Testis (tissue), 3 donors: ENCODE measurements around the gene FAM234A. TPM values are rescaled to one million over a fixed set of nuclear protein-coding genes. Genes with fewer than 3 reads are reported as not detected.

Experiments used
- DNase-seq: peaks from one replicate; pipeline ENCODE4 v3.0.0-alpha.2; 2019
- H3K27ac ChIP-seq, 2 donors: fragments of 200-600 bp; sonication (generic); one replicate each; pipeline ENCODE4 v1.5.1; 2019
- H3K27me3 ChIP-seq: fragments of 200-600 bp; sonication (generic); one replicate; pipeline ENCODE4 v1.5.1; 2019
- H3K36me3 ChIP-seq: fragments of 200-600 bp; sonication (generic); one replicate; pipeline ENCODE4 v1.5.1; 2017; ENCODE audit warnings: low read depth; ENCODE audit errors: missing control alignments
- H3K4me1 ChIP-seq: fragments of 200-600 bp; sonication (generic); one replicate; pipeline ENCODE4 v1.5.1; 2019
- H3K4me3 ChIP-seq, 2 donors: fragments of 200-600 bp; sonication (generic); one replicate each; pipeline ENCODE4 v1.5.1; 2017 to 2019
- H3K9me3 ChIP-seq: fragments of 200-600 bp; sonication (generic); one replicate; pipeline ENCODE4 v1.5.1; 2017
- CTCF ChIP-seq, 3 experiments: fragments of 450-650 bp in 2 of 3; fragments of 200-600 bp in 1 of 3; sonication (generic) in 1 of 3; IDR thresholded peaks; one replicate each; pipeline ENCODE4 v1.5.1; 2016 to 2019; ENCODE audit warnings: antibody characterized with exemption in 3 of 3, mild to moderate bottlenecking in 2 of 3, moderate library complexity in 1 of 3
- POLR2A ChIP-seq: fragments of 450-650 bp; IDR thresholded peaks from one replicate; pipeline ENCODE4 v1.6.1; 2017; ENCODE audit warnings: antibody characterized with exemption, mild to moderate bottlenecking, moderate library complexity
- WGBS, 2 donors: methylation state at CpG; one replicate each; pipeline ENCODE4 v1.1.5; 2018; 5-methylcytosine and 5-hydroxymethylcytosine counted together
- intact Hi-C: fragments of 100-400 bp; cut with DNase I; formaldehyde crosslinking; loops from one replicate; pipeline ENCODE4 v1.15.1; 2023; ENCODE audit warnings: low total_unique reads
- polyA plus RNA-seq: library from polyadenylated mRNA; stranded (reverse); fragments of 350-450 nt; fragmentation: Illumina TruSeq; extraction: RNeasy Lipid Tissue Mini Kit (QIAGEN cat#74804); gene quantifications from one replicate; pipeline ENCODE4 v1.2.3, GENCODE V29; 2014; ENCODE audit warnings: low read depth, low replicate concordance; ENCODE audit not compliant: insufficient read depth
- total RNA-seq, 2 donors: library from RNA; depleted of rRNA; stranded (reverse); fragments of >200 nt; gene quantifications; one replicate each; pipeline ENCODE4 v1.2.3, GENCODE V29; 2016

FAM234A gene
- total and polyA plus RNA-seq, 3 donors from 2014 or later, result 89.7 to 168 (median 151) TPM

GRCh38 chr16:245105-245504, 10.5 kb downstream of the FAM234A start:
- no peak overlapping the region for H3K27ac ChIP-seq
- no peak for TF ChIP-seq CTCF (IDR thresholded peaks at IDR 0.05)
- no peak for TF ChIP-seq POLR2A
- intact Hi-C loops, result no loop called here
- H3K9me3 ChIP-seq, result no peaks in the 10 kb centered on the region
- no peaks in the 10 kb centered on the region for H3K4me1 ChIP-seq
- DNase-seq, result no peak
- WGBS, 2 donors, result 93 to 97% methylated on average over 9 of the region's 9 CpGs
- no peaks in the 10 kb centered on the region for H3K27me3 ChIP-seq
- H3K36me3 ChIP-seq, result no peaks in the 10 kb centered on the region
- no peak overlapping the region for H3K4me3 ChIP-seq

GRCh38 chr16:247027-247426, 12.4 kb downstream of the FAM234A start:
- H3K36me3 ChIP-seq, result no peaks in the 10 kb centered on the region
- 93 to 94% methylated on average over 12 of the region's 12 CpGs for WGBS, 2 donors
- H3K27me3 ChIP-seq, result no peaks in the 10 kb centered on the region
- H3K4me3 ChIP-seq, result no peak overlapping the region
- intact Hi-C loops, result no loop called here
- no peaks in the 10 kb centered on the region for H3K4me1 ChIP-seq
- TF ChIP-seq POLR2A (no peak), CTCF (IDR thresholded peaks at IDR 0.05) (no peak)
- DNase-seq, result no peak
- no peaks in the 10 kb centered on the region for H3K9me3 ChIP-seq
- H3K27ac ChIP-seq, result no peak overlapping the region

DNA sequence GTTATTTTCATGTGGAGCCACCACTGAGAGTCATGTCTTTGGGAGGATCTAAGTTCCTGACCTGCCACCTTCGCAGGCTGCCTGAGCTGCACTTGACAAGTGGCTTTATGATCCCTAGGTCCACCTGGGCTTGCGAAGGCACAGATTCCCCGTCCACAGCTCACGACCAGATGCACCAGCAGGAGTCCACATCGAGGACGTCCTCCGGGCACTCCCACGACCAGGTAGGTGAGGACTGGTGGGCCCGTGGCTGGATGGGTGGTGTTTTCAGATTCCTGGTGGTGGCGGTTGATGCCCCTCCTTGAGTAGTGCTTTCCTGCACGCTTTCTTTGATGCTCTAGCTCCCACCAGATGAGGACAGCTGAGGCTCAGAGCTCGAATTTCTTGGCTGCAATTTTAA, 14.8 kb downstream of the FAM234A start:
- intact Hi-C loops, result no loop called here
- DNase-seq, result no peak
- Histone ChIP-seq H3K9me3 (no peaks in the 10 kb centered on the region), H3K4me1 (no peaks in the 10 kb centered on the region), H3K4me3 (no peak overlapping the region), H3K27me3 (no peaks in the 10 kb centered on the region), H3K36me3 (no peaks in the 10 kb centered on the region), H3K27ac (no peak overlapping the region)
- TF ChIP-seq POLR2A (no peak), CTCF (IDR thresholded peaks at IDR 0.05) (no peak)
- WGBS, 2 donors, result 91 to 92% methylated on average over 12 of the region's 12 CpGs

DNA sequence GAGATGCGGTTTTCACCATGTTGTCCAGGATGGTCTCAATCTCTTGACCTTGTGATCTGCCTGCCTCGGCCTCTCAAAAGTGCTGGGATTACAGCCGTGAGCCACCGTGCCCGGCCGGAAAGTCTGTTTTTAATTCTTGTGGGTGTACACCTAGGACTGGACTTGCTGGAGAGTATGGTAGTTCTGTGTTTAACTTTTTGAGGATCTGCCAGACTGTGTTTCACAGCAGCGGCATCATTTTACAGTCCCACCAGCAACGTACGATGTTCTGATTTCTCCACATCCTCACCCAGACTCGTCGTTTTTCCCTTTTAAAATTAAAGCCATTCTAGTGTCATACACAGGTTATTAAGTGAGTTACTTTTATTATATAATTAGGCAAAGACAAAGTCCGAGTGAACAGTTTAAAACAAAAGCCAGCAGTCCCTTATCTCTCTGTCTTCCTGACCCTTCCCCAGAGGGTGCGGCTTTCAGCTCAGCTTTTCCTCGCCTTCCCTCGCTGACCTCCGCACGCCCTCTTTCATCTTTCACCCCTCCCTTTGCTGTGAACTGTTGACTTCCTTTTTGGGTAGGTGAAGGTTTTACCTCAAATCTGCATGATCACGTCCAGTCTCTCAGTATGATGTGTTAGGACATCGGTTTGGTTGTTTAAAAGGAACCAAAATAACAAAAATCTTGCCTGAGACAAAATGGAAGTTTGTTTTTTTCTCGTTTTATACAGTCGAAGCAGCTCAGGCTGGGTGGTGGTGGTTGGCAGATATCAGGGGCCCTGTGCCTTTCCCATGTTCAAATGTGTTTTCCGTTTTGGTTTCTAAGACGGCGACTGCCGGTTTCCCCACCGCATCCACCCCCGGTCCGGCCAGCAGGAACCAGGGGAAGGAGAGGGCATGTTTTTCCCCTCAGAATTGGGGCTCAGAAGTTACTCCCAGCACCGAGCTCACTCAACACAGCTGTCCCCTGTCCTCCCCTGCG, 18.0 kb downstream of the FAM234A start:
- WGBS, 2 donors, result 83 to 86% methylated on average over 30 of the region's 30 CpGs
- Histone ChIP-seq H3K4me3 (no peak overlapping the region), H3K9me3 (no peaks in the 10 kb centered on the region), H3K27me3 (no peaks in the 10 kb centered on the region), H3K4me1 (no peaks in the 10 kb centered on the region), H3K27ac (no peak overlapping the region), H3K36me3 (no peaks in the 10 kb centered on the region)
- intact Hi-C loops, result no loop called here
- no peak for TF ChIP-seq CTCF (IDR thresholded peaks at IDR 0.05)
- no peak for TF ChIP-seq POLR2A
- DNase-seq, result no peak
